OCI-LY3 (cell line): ENCODE measurements around the gene CRTC1.

ENCODE experiments used
- H2AFZ ChIP-seq: fragments of 200-600, 300-600 bp; shearing (Covaris generic); 2 replicates; pipeline ENCODE4 v1.6.0; 2014; ENCODE audit warnings: antibody characterized with exemption, low read depth, low read length
- H3K27ac ChIP-seq: fragments of 200-600, 300-600 bp; sonication (generic); 2 replicates; pipeline ENCODE4 v1.5.1; 2014; ENCODE audit warnings: mild to moderate bottlenecking, low read length, moderate library complexity, mixed read lengths
- H3K27me3 ChIP-seq: fragments of 200-600, 300-600 bp; sonication (generic); 2 replicates; pipeline ENCODE4 v1.6.1; 2014; ENCODE audit warnings: low read depth, low read length, mixed read lengths
- H3K36me3 ChIP-seq: fragments of 200-600, 300-600 bp; sonication (generic); replicated peaks from 2 replicates; pipeline ENCODE3; 2014; ENCODE audit warnings: low read depth, low read length, mixed read lengths
- H3K4me1 ChIP-seq: fragments of 300-600, 200-600 bp; sonication (generic); 2 replicates; pipeline ENCODE4 v1.6.1; 2014; ENCODE audit warnings: low read length, mixed read lengths
- H3K4me2 ChIP-seq: fragments of 200-600, 300-600 bp; sonication (generic); 2 replicates; pipeline ENCODE4 v1.6.1; 2014; ENCODE audit warnings: low read length, mixed read lengths
- H3K4me3 ChIP-seq: fragments of 300-600, 200-600 bp; sonication (generic); 2 replicates; pipeline ENCODE4 v1.5.1; 2014; ENCODE audit warnings: antibody characterized with exemption, mild to moderate bottlenecking, low read length, moderate library complexity
- H3K79me2 ChIP-seq: fragments of 300-600, 200-600 bp; shearing (Covaris generic); 2 replicates; pipeline ENCODE4 v1.6.1; 2014; ENCODE audit warnings: mild to moderate bottlenecking, low read length, mixed read lengths
- H3K9ac ChIP-seq: fragments of 300-600, 200-600 bp; shearing (Covaris generic); 2 replicates; pipeline ENCODE4 v1.6.0; 2014; ENCODE audit warnings: mild to moderate bottlenecking, low read length, moderate library complexity
- H3K9me3 ChIP-seq: fragments of 200-600, 300-600 bp; shearing (Covaris generic); 2 replicates; pipeline ENCODE4 v1.6.1; 2014; ENCODE audit warnings: low read length, mixed read lengths; ENCODE audit not compliant: insufficient read depth
- H4K20me1 ChIP-seq: fragments of 200-600, 300-600 bp; sonication (generic); 2 replicates; pipeline ENCODE4 v1.6.1; 2016; ENCODE audit warnings: low read length, mixed read lengths; ENCODE audit not compliant: insufficient read depth
- EZH2phosphoT487 ChIP-seq: fragments of 200-600 bp; shearing (Covaris generic); IDR thresholded peaks from 2 replicates; pipeline ENCODE4 v1.6.1; 2018; ENCODE audit warnings: antibody characterized with exemption, mixed run types, low read depth
- TF ChIP-seq, protein P1 (sequence below): fragments of 200-600, 300-600 bp; sonication (generic); IDR thresholded peaks from 2 replicates; pipeline ENCODE4 v1.5.1; 2014; ENCODE audit warnings: antibody characterized with exemption, low read length, low read depth

The CRTC1 gene

GRCh38 chr19:18718846-18719458, 35.5 kb downstream of the CRTC1 start:
- H3K4me2 ChIP-seq, result no peak overlapping the region
- no peak overlapping the region for H3K4me3 ChIP-seq
- no peaks in the 10 kb centered on the region for H3K27me3 ChIP-seq
- peaks cover 8% of the 10 kb centered on the region for H3K4me1 ChIP-seq
- no peak overlapping the region for H3K27ac ChIP-seq
- H3K9me3 ChIP-seq, result no peaks in the 10 kb centered on the region
- TF ChIP-seq EZH2phosphoT487, result no peak
- TF ChIP-seq, protein P1, sequence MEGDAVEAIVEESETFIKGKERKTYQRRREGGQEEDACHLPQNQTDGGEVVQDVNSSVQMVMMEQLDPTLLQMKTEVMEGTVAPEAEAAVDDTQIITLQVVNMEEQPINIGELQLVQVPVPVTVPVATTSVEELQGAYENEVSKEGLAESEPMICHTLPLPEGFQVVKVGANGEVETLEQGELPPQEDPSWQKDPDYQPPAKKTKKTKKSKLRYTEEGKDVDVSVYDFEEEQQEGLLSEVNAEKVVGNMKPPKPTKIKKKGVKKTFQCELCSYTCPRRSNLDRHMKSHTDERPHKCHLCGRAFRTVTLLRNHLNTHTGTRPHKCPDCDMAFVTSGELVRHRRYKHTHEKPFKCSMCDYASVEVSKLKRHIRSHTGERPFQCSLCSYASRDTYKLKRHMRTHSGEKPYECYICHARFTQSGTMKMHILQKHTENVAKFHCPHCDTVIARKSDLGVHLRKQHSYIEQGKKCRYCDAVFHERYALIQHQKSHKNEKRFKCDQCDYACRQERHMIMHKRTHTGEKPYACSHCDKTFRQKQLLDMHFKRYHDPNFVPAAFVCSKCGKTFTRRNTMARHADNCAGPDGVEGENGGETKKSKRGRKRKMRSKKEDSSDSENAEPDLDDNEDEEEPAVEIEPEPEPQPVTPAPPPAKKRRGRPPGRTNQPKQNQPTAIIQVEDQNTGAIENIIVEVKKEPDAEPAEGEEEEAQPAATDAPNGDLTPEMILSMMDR, result no peak
- no peak overlapping the region for H3K9ac ChIP-seq
- no peak overlapping the region for H2AFZ ChIP-seq
- no peaks in the 10 kb centered on the region for H3K36me3 ChIP-seq
- no peaks in the 10 kb centered on the region for H3K79me2 ChIP-seq
- peaks cover 25% of the 10 kb centered on the region for H4K20me1 ChIP-seq

DNA sequence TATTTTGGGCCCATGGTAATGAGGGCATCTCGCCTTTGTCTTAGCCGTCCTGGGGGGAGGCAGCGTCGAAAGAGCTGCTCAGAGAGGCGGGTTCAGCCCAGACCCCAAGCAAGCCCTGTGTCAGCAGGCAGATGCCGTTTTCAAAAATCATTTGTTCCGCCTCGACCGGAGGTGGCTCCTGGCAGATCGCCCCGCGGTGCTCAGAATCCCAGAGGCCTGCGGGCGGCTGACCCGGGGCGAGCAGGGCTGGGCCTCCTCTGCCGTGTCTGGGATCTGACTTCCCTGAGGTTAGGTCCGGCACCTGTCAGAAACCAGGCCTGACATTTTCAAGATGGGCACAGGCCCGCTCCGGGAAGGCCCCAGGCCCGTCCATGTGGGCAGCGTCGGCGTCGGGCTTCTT, 36.1 kb downstream of the CRTC1 start:
- Histone ChIP-seq H4K20me1 (peaks cover 27% of the 10 kb centered on the region), H3K4me1 (peaks cover 8% of the 10 kb centered on the region), H3K4me2 (no peak overlapping the region), H3K79me2 (no peaks in the 10 kb centered on the region), H3K9me3 (no peaks in the 10 kb centered on the region), H3K27ac (no peak overlapping the region), H3K4me3 (no peak overlapping the region), H3K9ac (no peak overlapping the region), H3K36me3 (no peaks in the 10 kb centered on the region), H2AFZ (no peak overlapping the region), H3K27me3 (no peaks in the 10 kb centered on the region)
- TF ChIP-seq, protein P1, result no peak
- TF ChIP-seq EZH2phosphoT487, result no peak

DNA sequence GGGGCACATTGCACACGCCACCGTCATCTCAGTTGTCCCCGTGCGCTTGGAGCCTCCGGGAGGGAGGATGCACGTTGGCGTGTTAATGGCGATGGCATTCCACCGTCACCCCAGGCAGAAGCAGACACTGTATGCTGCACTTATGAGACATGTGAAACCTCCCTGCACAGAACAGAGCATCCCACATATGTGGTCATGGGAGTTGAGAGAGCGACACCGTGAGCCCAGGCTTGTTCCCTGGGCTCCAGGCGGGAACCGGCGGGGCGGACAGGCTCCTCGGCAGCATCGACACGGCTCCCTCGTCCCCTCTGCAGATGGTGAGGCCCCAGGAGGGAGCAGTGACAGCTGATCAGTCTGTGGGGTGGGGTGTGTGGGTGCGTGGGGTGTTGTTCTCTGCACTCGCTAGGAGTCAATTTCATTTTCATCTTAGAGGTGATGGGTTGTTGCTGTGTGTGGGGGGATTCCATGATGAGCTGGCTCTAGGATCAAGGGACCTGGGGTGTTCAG, 40.4 kb downstream of the CRTC1 start:
- no peak overlapping the region for H3K27ac ChIP-seq
- H3K4me2 ChIP-seq, result no peak overlapping the region
- peaks cover 21% of the 10 kb centered on the region for H4K20me1 ChIP-seq
- no peak overlapping the region for H3K9ac ChIP-seq
- H3K9me3 ChIP-seq, result no peaks in the 10 kb centered on the region
- no peak overlapping the region for H2AFZ ChIP-seq
- no peaks in the 10 kb centered on the region for H3K79me2 ChIP-seq
- H3K4me1 ChIP-seq, result no peaks in the 10 kb centered on the region
- H3K4me3 ChIP-seq, result no peak overlapping the region
- H3K27me3 ChIP-seq, result no peaks in the 10 kb centered on the region
- TF ChIP-seq EZH2phosphoT487, result no peak
- TF ChIP-seq, protein P1, result no peak
- no peaks in the 10 kb centered on the region for H3K36me3 ChIP-seq

DNA sequence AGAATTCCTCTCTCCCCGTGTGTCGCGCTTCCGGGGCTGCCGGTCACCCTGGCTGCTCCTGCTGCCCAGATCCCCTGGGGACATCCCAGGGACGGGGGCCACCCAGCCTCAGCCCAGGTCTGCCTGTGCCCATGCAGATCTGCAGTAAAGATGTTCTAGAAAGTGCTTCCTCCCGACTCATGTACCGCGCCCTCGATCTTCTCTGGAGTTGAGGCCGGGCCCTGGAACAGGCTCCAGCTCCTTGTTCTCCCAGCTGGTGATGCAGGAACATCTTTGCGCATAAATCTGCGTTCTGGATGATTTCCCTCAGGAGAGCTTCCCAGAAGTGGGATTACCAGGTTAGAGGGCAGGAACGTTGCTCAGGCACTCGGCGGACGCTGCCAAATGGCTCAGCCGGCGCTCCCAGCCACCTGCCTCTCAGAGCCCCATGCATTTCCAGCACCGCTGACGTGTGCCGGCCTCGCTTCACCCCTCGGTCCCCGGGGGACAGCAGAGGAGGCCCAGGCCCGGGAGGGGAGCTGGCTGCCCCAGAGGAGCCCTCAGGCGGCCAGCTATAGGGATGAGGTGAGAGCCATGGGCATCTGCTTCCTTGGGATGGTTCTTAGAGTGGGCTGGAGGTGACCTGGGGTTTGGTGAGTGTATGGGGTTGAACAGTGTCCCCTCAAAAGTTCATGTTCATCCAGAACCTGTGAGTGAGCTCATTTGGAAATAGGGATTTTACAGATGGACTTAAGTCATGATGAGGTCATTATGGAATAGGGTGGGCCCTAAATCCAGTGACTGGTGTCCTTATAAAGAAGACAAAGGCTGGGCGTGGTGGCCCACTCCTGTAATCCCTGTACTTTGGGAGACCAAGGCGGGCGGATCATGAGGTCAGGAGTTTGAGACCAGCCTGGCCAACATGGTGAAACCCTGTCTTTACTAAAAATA, 42.6 kb downstream of the CRTC1 start:
- Histone ChIP-seq H3K4me1 (no peaks in the 10 kb centered on the region), H3K79me2 (no peaks in the 10 kb centered on the region), H3K27me3 (no peaks in the 10 kb centered on the region), H3K36me3 (no peaks in the 10 kb centered on the region), H3K9ac (no peak overlapping the region), H3K9me3 (no peaks in the 10 kb centered on the region), H3K27ac (no peak overlapping the region), H3K4me3 (no peak overlapping the region), H4K20me1 (peaks cover 26% of the 10 kb centered on the region), H3K4me2 (no peak overlapping the region), H2AFZ (no peak overlapping the region)
- no peak for TF ChIP-seq EZH2phosphoT487
- TF ChIP-seq, protein P1, result no peak
